Activated CD8-positive, alpha-beta memory T cell treated with anti-CD3 and anti-CD28 coated beads, Interleukin-2, amount 50 U/mL, for 24 hours (primary cell): ENCODE data around the gene FUZ.
A peak's percentile ranks its signal among the peaks of the same experiment; 100 is the strongest.

Experiments
- DNase-seq: peaks from one replicate; pipeline ENCODE4 v3.0.0-alpha.2; 2020; ENCODE audit errors: extremely low read depth

The FUZ gene

DNA sequence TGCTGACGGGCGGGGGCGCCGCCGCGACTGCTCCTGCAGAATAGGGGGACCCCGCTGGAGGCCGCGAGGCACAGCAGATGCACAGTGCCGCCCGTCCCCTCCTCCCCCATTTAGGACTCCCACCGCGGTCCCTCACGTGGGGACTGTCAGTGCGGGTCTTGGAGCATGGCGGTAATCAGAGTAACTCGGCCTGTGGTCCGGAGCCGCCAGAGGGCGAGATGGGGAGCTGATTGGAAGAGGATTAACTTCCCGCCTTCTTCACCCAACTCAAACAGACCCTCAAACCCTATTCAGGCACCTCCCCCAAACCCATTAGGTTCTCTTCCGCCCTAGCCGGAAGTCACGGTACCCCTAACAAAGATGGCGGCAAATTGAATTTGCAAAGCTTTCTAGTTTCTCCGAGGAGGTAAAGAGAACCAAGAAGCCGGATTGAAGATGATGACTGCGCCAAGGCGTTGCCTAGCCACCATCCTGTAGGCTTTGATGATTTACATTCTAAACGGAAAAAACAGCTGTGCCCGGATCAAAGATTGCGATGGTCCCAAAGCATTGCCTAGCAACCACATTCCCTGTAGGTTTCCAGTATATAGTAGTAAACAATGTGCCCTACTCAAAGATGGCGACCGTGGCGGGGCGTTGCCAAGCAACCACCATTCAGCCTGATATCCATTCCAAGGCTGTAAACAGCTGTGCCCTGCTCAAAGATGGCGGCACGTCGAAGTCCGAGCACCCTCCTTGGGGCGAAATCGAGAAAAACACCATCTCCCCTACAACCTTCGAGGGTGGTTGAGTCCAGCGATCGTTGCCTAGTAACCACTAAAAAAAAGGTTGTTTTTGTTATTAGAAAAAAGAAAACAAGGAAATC, at the start of gene FUZ:
Gene FUZ (minus strand): TSS at position 296 of the 865 bp plus-strand sequence. CDS start 186 bp downstream, at position 110.
- peak; percentile 91 for DNase-seq

DNA sequence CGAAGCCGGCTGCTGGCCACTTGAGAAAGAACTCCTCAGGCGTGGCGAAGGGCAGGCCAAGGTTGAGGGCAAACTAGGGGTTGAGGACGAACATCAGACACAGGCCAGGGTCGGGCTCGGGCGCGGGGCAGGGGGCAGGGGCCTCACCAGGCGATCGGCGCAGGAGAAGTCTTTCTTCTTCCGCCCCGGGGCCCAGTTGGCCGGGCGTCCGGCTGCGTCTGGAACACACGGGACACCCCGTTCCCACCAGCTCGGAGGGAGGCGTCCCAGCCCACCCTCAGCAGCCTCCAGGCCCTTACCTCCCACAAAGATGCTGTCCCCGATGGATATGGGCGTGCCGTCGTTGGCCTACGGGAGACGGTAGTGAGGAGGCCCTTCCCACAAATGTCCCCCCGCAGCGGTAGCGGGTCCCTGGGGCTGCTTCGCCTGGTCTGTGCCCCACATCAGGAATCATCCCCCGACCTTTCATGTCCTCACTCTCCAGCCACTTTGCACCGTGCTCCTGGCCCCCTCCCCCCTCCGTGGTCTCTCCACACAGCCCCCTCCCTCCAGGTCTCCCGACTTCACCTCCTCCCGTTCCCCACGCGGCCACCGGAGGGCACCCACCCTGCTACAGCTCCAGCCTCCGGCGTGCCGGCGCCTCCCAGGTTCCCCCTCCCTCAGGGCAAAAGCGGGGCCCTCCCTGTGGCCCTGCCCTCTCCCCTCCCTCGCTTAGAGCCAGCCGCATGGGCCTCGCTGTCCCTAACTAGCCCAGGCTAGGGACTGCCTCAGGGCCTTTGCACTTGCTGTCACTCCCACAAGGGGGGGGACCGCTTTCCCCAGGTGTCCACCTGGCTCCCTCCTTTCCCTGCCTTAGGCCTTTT, 49.5 kb upstream of the FUZ start:
- DNase-seq = no peak

DNA sequence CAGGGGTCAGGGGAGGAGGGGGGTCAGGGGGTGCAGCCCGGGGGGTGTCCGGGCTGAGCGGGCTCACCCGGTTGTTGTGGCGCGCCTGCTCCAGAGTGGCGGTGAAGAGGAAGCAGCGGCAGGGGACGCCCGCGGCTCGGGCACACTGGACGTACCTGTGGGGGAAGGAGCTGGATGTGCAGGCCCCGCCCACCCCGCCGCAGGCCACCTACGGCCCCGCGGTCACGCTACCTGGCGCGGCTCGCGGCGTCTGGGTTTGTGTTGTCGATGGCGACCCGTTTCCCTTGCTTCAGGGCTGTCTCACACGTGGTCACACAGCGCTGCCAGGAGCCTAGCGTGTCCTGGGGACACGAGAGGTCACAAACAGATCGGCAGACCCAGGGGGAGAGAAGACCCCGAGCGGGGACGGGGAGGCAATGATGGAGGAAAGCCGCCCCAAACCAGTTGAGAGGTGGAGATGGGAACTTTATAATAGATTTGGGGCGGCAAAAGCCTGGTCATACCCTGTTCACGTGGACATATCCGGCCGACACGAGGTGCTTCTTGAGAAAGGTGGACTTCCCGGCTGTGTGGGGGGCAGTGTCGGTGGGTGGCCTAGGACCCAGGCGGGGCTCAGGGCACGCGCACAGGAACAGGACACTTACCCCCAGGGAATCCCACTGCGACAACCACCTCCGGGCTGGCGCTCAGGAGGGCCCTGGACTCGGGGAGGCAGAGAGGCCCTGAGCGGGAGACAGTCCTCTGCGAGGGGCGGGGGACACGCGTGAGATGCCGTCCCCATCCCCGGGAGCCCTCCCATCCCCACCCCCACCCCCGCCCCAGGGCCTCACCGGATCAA, 48.7 kb upstream of the FUZ start:
- no peak for DNase-seq

- no peak for DNase-seq
Observed at GRCh38 chr19:49861107-49861506, 48.0 kb upstream of the FUZ start.

DNA sequence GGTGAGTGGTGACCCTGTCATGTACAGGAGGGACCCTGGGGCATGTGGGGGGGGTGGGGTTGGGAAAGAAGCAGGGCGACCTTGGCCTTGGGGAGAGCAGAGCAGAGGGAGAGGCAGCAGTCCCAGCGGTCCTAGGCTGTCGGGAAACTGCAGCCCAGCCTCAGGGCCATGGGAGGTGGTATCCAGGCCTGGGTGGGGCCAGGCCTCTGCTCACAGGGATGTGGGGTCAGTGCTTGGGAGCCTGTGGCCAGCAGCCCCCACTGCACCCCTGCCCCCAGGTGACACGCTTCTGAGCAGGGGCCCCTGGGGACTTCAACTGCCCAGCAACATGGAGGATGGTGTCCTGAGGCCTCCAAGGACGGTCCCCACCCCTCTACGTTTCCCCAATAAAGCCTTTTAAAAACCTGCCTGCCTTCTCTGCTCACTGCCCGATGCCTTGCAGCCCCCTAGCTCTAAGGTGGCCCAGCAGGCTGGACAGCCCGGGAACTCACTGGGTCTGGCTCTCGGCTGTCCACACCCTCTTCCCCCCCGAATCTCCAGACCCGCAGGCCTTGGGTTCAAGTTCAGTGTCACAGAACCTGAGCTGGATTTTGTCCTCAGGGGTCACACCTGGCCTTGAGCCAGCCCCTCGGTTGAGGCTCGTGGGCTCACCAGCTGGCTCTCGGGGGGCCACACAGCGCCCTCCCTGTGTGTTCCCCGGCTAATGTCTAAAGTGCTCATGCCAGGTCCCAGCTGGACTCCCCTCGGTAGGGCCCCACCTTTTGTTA, 47.4 kb upstream of the FUZ start:
- DNase-seq = no peak

- DNase-seq = no peak
Observed at GRCh38 chr19:49859682-49860335, 46.7 kb upstream of the FUZ start.

- DNase-seq = no peak
Observed at GRCh38 chr19:49858088-49858985, 45.2 kb upstream of the FUZ start.

DNA sequence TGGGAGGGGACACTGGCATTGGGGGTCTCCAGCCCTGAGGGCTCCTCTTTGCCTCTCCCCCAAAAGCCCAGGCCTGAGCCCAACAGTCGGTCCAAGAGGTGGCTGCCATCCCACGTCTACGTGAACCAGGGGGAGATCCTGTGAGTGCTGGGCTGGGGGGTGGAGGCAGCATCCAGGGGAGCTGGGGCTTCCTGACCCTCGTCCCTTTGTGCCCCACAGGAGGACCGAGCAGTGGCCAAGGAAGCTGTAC, 44.7 kb upstream of the FUZ start:
- DNase-seq = no peak

DNA sequence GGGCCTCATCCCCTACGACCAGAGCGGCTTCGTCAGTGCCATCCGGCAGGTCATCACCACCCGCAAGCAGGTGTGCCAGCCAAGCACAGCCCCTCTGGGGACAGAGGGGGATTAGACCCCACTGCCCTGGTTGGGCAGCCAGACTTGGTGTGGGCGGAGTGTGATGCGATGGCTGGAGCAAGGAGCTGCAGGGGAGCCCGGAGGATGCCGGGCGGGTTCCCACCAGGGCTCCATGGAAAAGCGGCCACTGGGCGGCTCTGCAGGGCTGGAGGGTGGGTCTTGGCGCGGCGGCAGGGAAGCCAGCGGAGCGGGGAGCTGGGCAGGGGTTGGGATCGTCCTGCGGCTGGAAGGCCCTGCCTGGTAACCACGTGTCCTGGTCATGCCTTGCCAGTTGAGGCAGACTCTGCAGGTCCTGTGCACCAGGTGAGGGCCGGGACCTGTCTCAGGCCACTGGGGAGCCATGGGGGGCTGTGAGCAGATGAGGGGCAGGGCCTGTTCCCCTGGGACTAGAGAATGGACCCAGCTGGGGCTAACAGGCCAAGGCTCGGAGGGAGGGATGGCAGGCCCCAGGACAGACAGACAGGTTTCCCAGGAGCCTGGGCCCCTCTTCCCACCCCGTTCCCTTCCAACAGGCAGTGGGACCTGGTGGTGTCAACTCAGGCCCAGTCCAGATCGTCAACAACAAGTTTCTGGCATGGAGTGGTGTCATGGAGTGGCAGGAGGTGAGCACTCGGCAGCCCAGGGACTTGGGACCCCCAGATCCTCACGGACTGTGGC, 44.2 kb upstream of the FUZ start:
- no peak for DNase-seq

- no peak for DNase-seq
Observed at GRCh38 chr19:49856574-49857021, 43.5 kb upstream of the FUZ start.

GRCh38 chr19:49855676-49856573, 42.8 kb upstream of the FUZ start:
- DNase-seq = no peak

DNA sequence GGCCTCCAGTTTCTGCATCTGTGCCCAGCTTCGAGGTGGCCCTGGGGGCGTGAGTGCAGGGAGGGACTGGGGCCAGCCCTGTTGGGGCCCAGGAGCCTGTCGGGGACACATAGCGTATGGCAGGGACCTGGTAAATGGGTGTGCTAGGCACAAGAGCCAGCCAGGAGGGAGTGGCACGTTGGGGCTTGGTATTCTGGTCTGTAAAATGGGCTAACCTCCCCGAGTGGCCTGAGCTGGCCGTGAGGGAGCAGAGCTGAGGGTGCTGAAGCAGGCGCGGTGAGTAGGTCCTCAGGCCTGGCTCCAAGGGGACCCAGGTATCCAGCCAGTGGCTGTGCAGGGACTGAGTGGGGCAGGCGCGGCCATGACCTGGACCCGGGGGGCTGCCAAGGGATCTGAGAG, 42.2 kb upstream of the FUZ start:
- no peak for DNase-seq

- DNase-seq = no peak
Observed at GRCh38 chr19:49854378-49855263, 41.5 kb upstream of the FUZ start.

GRCh38 chr19:49853852-49854377, 40.8 kb upstream of the FUZ start:
- no peak for DNase-seq

DNA sequence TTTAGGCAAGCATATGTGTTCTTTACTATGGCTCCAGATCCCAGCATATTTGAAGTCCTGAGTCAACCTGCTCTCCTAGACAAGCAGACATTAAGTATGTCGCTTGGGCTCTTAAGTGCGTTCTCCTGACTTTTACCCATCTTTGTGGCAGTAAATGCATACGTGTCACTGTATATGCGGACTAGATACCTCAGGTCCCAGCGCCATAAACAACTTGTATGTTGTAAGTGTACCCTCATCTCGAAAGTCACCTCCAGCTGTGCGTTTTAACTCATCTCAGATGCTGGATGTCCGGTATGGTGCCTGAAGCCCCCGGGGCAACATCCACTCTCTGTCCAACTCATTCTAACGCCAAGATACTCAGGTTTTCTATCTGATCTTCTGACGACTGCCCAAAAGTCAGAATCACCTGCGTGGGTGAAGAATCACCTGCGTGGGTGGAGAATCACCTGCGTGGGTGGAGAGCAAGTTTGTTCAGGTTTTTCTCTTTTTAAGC, 39.6 kb upstream of the FUZ start:
- no peak for DNase-seq

GRCh38 chr19:49851456-49852259, 38.6 kb upstream of the FUZ start:
- no peak for DNase-seq
